ENCODE measurements around the gene GNGT2.

GNGT2 gene

GRCh38 chr17:49165143-49165542 lies 45.2 kb downstream of the GNGT2 start:
- no peak for TF ChIP-seq CTCF (IDR thresholded peaks at IDR 0.05; ENCODE audit: low read depth, low read length, missing control alignments)
- no peak for DNase-seq (ENCODE audit: extremely low read depth, low read depth)
- no peak overlapping the region for H3K4me3 ChIP-seq (replicated peaks; ENCODE audit: low read depth, low read length)

GRCh38 chr17:49162866-49163265 lies 47.5 kb downstream of the GNGT2 start:
- H3K4me3 ChIP-seq (replicated peaks; ENCODE audit: low read depth, low read length): no peak overlapping the region
- no peak for TF ChIP-seq CTCF (IDR thresholded peaks at IDR 0.05; ENCODE audit: low read depth, low read length, missing control alignments)
- DNase-seq (ENCODE audit: extremely low read depth, low read depth): no peak

GRCh38 chr17:49157784-49158183 lies 52.6 kb downstream of the GNGT2 start:
- TF ChIP-seq CTCF (IDR thresholded peaks at IDR 0.05; ENCODE audit: low read depth, low read length, missing control alignments): no peak
- no peak overlapping the region for H3K4me3 ChIP-seq (replicated peaks; ENCODE audit: low read depth, low read length)
- no peak for DNase-seq (ENCODE audit: extremely low read depth, low read depth)

GRCh38 chr17:49156256-49156655 lies 54.1 kb downstream of the GNGT2 start:
- no peak for DNase-seq (ENCODE audit: extremely low read depth, low read depth)
- TF ChIP-seq CTCF (IDR thresholded peaks at IDR 0.05; ENCODE audit: low read depth, low read length, missing control alignments): no peak
- H3K4me3 ChIP-seq (replicated peaks; ENCODE audit: low read depth, low read length): no peak overlapping the region

Measured in HFF-Myc (cell line).